Esophagus muscularis mucosa (tissue), 4 donors: ENCODE data around the gene POLR3E. TPM values are rescaled to one million over a fixed set of nuclear protein-coding genes. Genes with fewer than 3 reads are reported as not detected.

Experiments
- DNase-seq: peaks from one replicate; pipeline ENCODE4 v3.0.0-alpha.2; 2017; ENCODE audit errors: extremely low spot score
- H3K27ac ChIP-seq, 4 donors: fragments of 200-600 bp; sonication (generic); replicated peaks in 1 of 4; 1 replicate in 3 of 4; 2 replicates in 1 of 4; pipeline ENCODE4 v1.5.1; 2016 to 2019; ENCODE audit warnings: mild to moderate bottlenecking in 1 of 4
- H3K27me3 ChIP-seq, 4 donors: fragments of 200-600 bp; sonication (generic); one replicate each; pipeline versions ENCODE4 v1.5.1 to v1.6.0; 2016 to 2019
- H3K36me3 ChIP-seq, 4 donors: fragments of 200-600 bp; sonication (generic); one replicate each; pipeline ENCODE4 v1.5.1; 2016 to 2019
- H3K4me1 ChIP-seq, 4 donors: fragments of 200-600 bp; sonication (generic); one replicate each; pipeline ENCODE4 v1.5.1; 2016 to 2019
- H3K4me3 ChIP-seq, 4 donors: fragments of 200-600 bp; sonication (generic); 1 replicate in 2 of 4; 2 replicates in 2 of 4; pipeline ENCODE4 v1.5.1; 2016 to 2019; ENCODE audit warnings: mild to moderate bottlenecking in 4 of 4, moderate library complexity in 1 of 4
- H3K9me3 ChIP-seq, 4 donors: fragments of 200-600 bp; sonication (generic); 1 replicate in 3 of 4; 2 replicates in 1 of 4; pipeline ENCODE4 v1.5.1; 2016 to 2019
- EP300 ChIP-seq: sonication (generic); formaldehyde crosslinking; IDR thresholded peaks from one replicate; pipeline ENCODE4 v1.6.1; 2017; ENCODE audit warnings: antibody characterized with exemption
- POLR2A ChIP-seq: fragments of 450-650 bp; IDR thresholded peaks from one replicate; pipeline ENCODE4 v1.6.1; 2017; ENCODE audit warnings: antibody characterized with exemption, moderate library complexity, mild to moderate bottlenecking, low read depth
- POLR2AphosphoS5 ChIP-seq, 2 donors: sonication (generic); formaldehyde crosslinking; IDR thresholded peaks; one replicate each; pipeline ENCODE4 v1.6.1; 2017; ENCODE audit warnings: antibody characterized with exemption in 2 of 2
- WGBS: methylation state at CpG from one replicate; pipeline ENCODE4 v1.1.5; 2018; 5-methylcytosine and 5-hydroxymethylcytosine counted together
- intact Hi-C: fragments of 100-400 bp; cut with DNase I; formaldehyde crosslinking; loops from one replicate; pipeline ENCODE4 v1.15.1; 2023
- total RNA-seq, 4 donors: library from RNA; depleted of rRNA; stranded (reverse); fragments of >200 nt; gene quantifications; one replicate each; pipeline versions ENCODE4 v1.1.0 to v1.2.1, GENCODE V29; 2016
- TF ChIP-seq, protein P1 (sequence below), 3 experiments: fragments of 200-600 bp in 2 of 3; fragments of 450-650 bp in 1 of 3; sonication (generic) in 2 of 3; IDR thresholded peaks; one replicate each; pipeline ENCODE4 v1.5.1; 2017 to 2019; ENCODE audit warnings: antibody characterized with exemption in 3 of 3, mild to moderate bottlenecking in 2 of 3, moderate library complexity in 1 of 3

POLR3E gene
- total RNA-seq, 4 donors from 2014 or later = 39.9 to 50.7 (median 49.0) TPM

DNA sequence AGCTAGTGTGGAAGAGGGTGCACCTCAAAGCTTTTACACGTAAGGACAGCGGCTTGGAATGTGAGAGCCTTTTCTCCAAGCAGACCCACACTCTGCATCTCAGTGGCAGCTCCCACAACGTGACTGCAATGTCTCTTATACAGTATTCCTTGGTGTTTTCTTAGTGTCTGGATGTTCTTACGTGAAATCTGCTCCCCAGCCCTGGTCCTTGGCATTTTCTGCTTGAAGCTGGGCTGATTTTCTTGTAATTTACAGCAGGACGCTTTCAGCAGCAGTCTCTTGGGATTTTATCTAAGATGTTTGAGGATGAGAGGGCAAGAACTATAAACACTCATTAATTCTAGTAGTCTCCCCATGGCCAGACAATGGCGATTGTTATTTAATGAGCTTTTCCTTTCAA, 12.1 kb upstream of the POLR3E start:
- peaks cover 25 to 57% (median 50%) of the 10 kb centered on the region in 4 donors for H3K36me3 ChIP-seq
- no peaks in the 10 kb centered on the region for H3K27me3 ChIP-seq

DNA sequence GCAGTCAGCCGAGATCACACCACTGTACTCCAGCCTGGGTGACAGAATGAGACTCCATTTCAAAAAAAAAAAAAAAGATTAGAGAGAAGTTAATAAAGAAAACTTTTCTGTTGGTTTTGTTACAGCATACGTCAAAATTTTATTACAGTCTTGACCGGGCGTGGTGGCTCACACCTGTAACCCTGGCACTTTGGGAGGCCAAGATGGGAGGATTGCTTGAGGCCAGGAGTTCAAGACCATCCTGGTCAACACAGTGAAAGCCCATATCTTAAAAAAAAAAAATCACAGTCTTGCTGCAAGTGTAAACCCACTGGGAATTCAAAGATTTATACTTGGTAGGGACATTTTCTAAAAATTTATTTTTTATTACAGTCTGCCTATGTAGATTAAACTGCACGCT, 6.2 kb upstream of the POLR3E start:
- WGBS = 95% methylated on average over 5 of the region's 5 CpGs

More for the DNA sequence above, 12.1 kb upstream of the POLR3E start:
- 77% methylated on average over 6 of the region's 6 CpGs for WGBS
- TF ChIP-seq POLR2A (no peak), POLR2AphosphoS5 (IDR thresholded peaks at IDR 0.05) (no peak), EP300 (no peak)
- TF ChIP-seq, protein P1, sequence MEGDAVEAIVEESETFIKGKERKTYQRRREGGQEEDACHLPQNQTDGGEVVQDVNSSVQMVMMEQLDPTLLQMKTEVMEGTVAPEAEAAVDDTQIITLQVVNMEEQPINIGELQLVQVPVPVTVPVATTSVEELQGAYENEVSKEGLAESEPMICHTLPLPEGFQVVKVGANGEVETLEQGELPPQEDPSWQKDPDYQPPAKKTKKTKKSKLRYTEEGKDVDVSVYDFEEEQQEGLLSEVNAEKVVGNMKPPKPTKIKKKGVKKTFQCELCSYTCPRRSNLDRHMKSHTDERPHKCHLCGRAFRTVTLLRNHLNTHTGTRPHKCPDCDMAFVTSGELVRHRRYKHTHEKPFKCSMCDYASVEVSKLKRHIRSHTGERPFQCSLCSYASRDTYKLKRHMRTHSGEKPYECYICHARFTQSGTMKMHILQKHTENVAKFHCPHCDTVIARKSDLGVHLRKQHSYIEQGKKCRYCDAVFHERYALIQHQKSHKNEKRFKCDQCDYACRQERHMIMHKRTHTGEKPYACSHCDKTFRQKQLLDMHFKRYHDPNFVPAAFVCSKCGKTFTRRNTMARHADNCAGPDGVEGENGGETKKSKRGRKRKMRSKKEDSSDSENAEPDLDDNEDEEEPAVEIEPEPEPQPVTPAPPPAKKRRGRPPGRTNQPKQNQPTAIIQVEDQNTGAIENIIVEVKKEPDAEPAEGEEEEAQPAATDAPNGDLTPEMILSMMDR (IDR thresholded peaks at IDR 0.05) = no peak
- no peak for DNase-seq
- Histone ChIP-seq H3K27ac (no peak overlapping the region), H3K9me3 (no peaks in the 10 kb centered on the region), H3K4me1 (no peaks in the 10 kb centered on the region), H3K4me3 (no peak overlapping the region)
- intact Hi-C loops = no loop called here

DNA sequence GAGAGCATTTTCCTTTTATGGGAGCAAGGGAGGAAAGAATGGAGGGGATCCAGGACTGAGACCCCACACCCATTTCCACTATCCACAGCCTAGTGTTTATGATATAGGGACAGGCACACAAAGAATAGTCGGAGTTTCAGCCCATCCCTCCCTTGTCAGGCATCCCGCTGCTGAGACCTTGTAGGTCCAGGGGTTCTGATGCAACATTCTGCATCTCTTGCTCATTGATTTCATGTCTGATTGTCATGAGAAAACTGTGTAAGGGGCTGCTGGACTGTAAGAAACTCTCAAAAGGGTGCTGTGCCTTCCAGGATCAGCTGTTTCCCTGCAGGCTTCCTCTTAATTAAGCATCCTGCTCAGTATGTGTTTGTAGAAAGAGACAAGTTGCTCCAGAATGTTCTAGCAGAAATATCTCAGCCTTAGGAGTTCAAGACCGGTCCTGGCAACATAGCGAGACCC, 5.3 kb upstream of the POLR3E start:
- no peak overlapping the region for H3K27ac ChIP-seq

More for the DNA sequence above, 6.2 kb upstream of the POLR3E start:
- Histone ChIP-seq H3K27me3 (no peaks in the 10 kb centered on the region), H3K4me3 (no peak overlapping the region), H3K27ac (no peak overlapping the region), H3K36me3 (no peaks in the 10 kb centered on the region), H3K4me1 (peaks cover 0 to under 1% (median under 1%) of the 10 kb centered on the region in 4 donors), H3K9me3 (no peaks in the 10 kb centered on the region)
- TF ChIP-seq EP300 = no peak
- TF ChIP-seq, protein P1 (IDR thresholded peaks at IDR 0.05) = no peak
- no peak for TF ChIP-seq POLR2AphosphoS5 (IDR thresholded peaks at IDR 0.05)
- TF ChIP-seq POLR2A = no peak
- intact Hi-C loops = loop anchor here (5.0 kb wide), 1 partner anchor 49 kb away; no protein-coding TSS in a partner anchor
- DNase-seq = no peak

DNA sequence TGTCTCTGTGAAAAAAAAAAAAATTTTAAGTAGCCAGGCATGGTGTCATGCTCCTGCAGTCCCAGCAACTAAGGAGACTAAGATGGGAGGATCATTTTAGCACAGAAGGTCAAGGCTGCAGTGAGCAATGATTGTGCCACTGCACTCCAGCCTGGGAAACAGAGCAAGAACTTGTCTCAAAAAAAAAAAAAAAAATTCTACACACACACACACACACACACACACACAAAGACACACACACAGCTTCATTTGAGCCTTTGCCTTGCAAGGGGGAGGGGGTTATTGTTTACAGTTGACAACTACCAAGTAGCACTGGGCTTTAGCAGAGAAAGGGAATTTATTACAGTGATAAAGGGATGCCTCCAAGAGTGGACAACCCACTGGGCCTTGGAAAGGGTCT, 4.9 kb upstream of the POLR3E start:
- no peak overlapping the region for H3K4me3 ChIP-seq
- peaks cover 6 to 9% (median 8%) of the 10 kb centered on the region in 4 donors for H3K4me1 ChIP-seq
- intact Hi-C loops = loop anchor here (5.0 kb wide), 1 partner anchor 50 kb away; no protein-coding TSS in a partner anchor
- H3K27me3 ChIP-seq = no peaks in the 10 kb centered on the region
- no peaks in the 10 kb centered on the region for H3K36me3 ChIP-seq
- TF ChIP-seq POLR2A (no peak), EP300 (no peak), POLR2AphosphoS5 (IDR thresholded peaks at IDR 0.05) (no peak)
- TF ChIP-seq, protein P1 (IDR thresholded peaks at IDR 0.05) = no peak
- DNase-seq = no peak
- no peaks in the 10 kb centered on the region for H3K9me3 ChIP-seq
- no peak overlapping the region for H3K27ac ChIP-seq

More for the DNA sequence above, 5.3 kb upstream of the POLR3E start:
- H3K4me1 ChIP-seq = peaks cover 6 to 9% (median 8%) of the 10 kb centered on the region in 4 donors
- H3K36me3 ChIP-seq = no peaks in the 10 kb centered on the region
- DNase-seq = no peak
- WGBS = 57% methylated on average over 4 of the region's 4 CpGs
- TF ChIP-seq POLR2AphosphoS5 (IDR thresholded peaks at IDR 0.05) (no peak), POLR2A (no peak), EP300 (no peak)
- TF ChIP-seq, protein P1 (IDR thresholded peaks at IDR 0.05) = no peak
- no peaks in the 10 kb centered on the region for H3K9me3 ChIP-seq
- H3K4me3 ChIP-seq = no peak overlapping the region
- H3K27me3 ChIP-seq = no peaks in the 10 kb centered on the region
- intact Hi-C loops = loop anchor here (5.0 kb wide), 1 partner anchor 50 kb away; no protein-coding TSS in a partner anchor
